ENCODE data around the gene CDH13. TPM values are rescaled to one million over a fixed set of nuclear protein-coding genes. Genes with fewer than 3 reads are reported as not detected.
A peak's percentile ranks its signal among the peaks of the same experiment; 100 is the strongest.

CDH13 gene
- total and polyA plus RNA-seq, 2 of the 8 experiments (the other 6 are each of a cell fraction or from before 2014, with no cell fraction given) = 2.3 to 2.4 TPM

DNA sequence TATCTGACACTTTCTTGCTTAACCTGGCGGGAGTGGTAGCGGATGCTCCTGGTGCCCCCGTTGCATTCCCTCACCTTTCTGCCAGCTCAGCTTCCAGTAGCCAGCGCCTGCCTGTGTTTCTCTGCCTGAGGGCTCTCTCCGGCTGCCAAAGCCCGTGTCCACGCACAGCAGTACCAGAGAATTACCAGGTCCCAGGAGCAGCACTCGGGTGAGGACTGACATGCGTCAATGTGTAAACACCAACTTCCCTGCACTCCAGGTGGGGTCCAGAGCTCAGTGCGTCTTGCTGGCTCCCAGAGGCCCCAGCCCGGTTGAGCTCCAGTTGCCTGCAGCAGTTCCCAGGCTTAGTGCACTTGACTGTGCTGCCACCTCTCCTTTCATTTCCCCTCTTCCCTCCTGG lies 54.8 kb downstream of the CDH13 start:
- DNase-seq (ENCODE audit: low read depth in 1 of 2, low spot score in 2 of 2) (no peak), FAIRE-seq (no peak)
- Histone ChIP-seq H2BK15ac (ENCODE audit: low read length) (0 out of 2 replicates have a peak overlapping the region, but pooled peaks have one; percentile 37), H3K4me2 (ENCODE audit: insufficient read depth in 1 of 2, low read depth in 2 of 2, low read length in 2 of 2) (no peak overlapping the region), H3K27me3 (replicated peaks in 1 of 4; ENCODE audit: control insufficient read depth in 3 of 4, extremely low read depth in 1 of 4, insufficient read depth in 3 of 4, low read length in 3 of 4) (no peaks in the 10 kb centered on the region), H3K4me1 (replicated peaks in 1 of 4; ENCODE audit: control insufficient read depth in 3 of 4, insufficient read depth in 4 of 4, low read length in 3 of 4) (no peaks in the 10 kb centered on the region), H3K9ac (replicated peaks in 1 of 4; ENCODE audit: extremely low read depth in 1 of 4, low read depth in 3 of 4, low read length in 3 of 4) (no peak overlapping the region), H2AK5ac (ENCODE audit: low read depth, low read length) (no peak overlapping the region), H3K23ac (ENCODE audit: insufficient read length) (no peak overlapping the region), H4K8ac (ENCODE audit: extremely low read depth, insufficient read depth, low read length) (no peak overlapping the region; the same call in 1 of the 2 replicates), H2BK120ac (replicated peaks; ENCODE audit: low read depth, low read length) (no peak overlapping the region), H4K91ac (replicated peaks; ENCODE audit: insufficient read length, low read length) (no peak overlapping the region), H3K36me3 (ENCODE audit: control insufficient read depth in 2 of 4, insufficient read depth in 4 of 4, low read length in 3 of 4) (no peaks in the 10 kb centered on the region), H2BK20ac (ENCODE audit: low read length) (no peak overlapping the region), H3K27ac (ENCODE audit: low read depth, low read length) (no peak overlapping the region), H3K4me3 (ENCODE audit: extremely low read depth in 1 of 4, insufficient read depth in 2 of 4, low read depth in 3 of 4, low read length in 4 of 4) (no peak overlapping the region), H3K79me1 (ENCODE audit: low read depth, low read length) (no peaks in the 10 kb centered on the region; the same call in 1 of the 2 replicates), H3K14ac (ENCODE audit: insufficient read length) (no peak overlapping the region), H3K79me2 (ENCODE audit: control insufficient read depth in 1 of 2, insufficient read depth in 2 of 2, low read length in 2 of 2) (no peaks in the 10 kb centered on the region), H2BK12ac (ENCODE audit: low read depth, low read length) (no peak overlapping the region), H2BK5ac (ENCODE audit: low read depth, low read length) (no peak overlapping the region), H4K5ac (ENCODE audit: insufficient read length, low read depth, low read length) (no peak overlapping the region), H3K56ac (replicated peaks; ENCODE audit: insufficient read length, low read depth, low read length) (no peak overlapping the region), H4K20me1 (replicated peaks in 1 of 2; ENCODE audit: control insufficient read depth in 1 of 2, insufficient read depth in 2 of 2, low read length in 2 of 2) (no peaks in the 10 kb centered on the region), H3K23me2 (ENCODE audit: low read depth, low read length) (no peaks in the 10 kb centered on the region), H2AFZ (ENCODE audit: low read length) (no peak overlapping the region), H3K4ac (replicated peaks; ENCODE audit: insufficient read length, low read depth, low read length) (no peak overlapping the region), H3K9me3 (ENCODE audit: insufficient read depth in 2 of 2, low read depth in 1 of 2, low read length in 1 of 2) (no peaks in the 10 kb centered on the region), H3K18ac (ENCODE audit: extremely low read depth, low read length) (no peak overlapping the region)
- 87% methylated on average over 11 of the region's 11 CpGs; no CpG with 5 or more reads in 1 of the 2 experiments for WGBS, 2 experiments (ENCODE audit: extremely low coverage in 1 of 2, insufficient coverage in 1 of 2, insufficient read length in 1 of 2, insufficient replicate concordance in 2 of 2, low coverage in 1 of 2, low lambda C conversion rate in 2 of 2, missing lambda C conversion rate in 1 of 2)
- ChIA-PET CTCF (ENCODE audit: partially characterized antibody) (interaction anchor here (0.9 kb wide), 1 partner anchor 41 kb away, joined by 3 read pairs; no protein-coding TSS in a partner anchor), POLR2A (ENCODE audit: partially characterized antibody) (no interaction called here)
- TF ChIP-seq CBX5 (IDR thresholded peaks at IDR 0.05; ENCODE audit: low read depth, low read length) (no peak), RBBP5 (IDR thresholded peaks at IDR 0.05; ENCODE audit: borderline replicate concordance, low read depth, low read length) (no peak), CREB1 (IDR thresholded peaks at IDR 0.05) (no peak), CBX8 (IDR thresholded peaks at IDR 0.05; ENCODE audit: borderline replicate concordance, low read depth, low read length) (no peak)
- TF ChIP-seq, protein P1, sequence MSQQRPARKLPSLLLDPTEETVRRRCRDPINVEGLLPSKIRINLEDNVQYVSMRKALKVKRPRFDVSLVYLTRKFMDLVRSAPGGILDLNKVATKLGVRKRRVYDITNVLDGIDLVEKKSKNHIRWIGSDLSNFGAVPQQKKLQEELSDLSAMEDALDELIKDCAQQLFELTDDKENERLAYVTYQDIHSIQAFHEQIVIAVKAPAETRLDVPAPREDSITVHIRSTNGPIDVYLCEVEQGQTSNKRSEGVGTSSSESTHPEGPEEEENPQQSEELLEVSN (IDR thresholded peaks at IDR 0.05) = no peak
- TF ChIP-seq, protein P2, sequence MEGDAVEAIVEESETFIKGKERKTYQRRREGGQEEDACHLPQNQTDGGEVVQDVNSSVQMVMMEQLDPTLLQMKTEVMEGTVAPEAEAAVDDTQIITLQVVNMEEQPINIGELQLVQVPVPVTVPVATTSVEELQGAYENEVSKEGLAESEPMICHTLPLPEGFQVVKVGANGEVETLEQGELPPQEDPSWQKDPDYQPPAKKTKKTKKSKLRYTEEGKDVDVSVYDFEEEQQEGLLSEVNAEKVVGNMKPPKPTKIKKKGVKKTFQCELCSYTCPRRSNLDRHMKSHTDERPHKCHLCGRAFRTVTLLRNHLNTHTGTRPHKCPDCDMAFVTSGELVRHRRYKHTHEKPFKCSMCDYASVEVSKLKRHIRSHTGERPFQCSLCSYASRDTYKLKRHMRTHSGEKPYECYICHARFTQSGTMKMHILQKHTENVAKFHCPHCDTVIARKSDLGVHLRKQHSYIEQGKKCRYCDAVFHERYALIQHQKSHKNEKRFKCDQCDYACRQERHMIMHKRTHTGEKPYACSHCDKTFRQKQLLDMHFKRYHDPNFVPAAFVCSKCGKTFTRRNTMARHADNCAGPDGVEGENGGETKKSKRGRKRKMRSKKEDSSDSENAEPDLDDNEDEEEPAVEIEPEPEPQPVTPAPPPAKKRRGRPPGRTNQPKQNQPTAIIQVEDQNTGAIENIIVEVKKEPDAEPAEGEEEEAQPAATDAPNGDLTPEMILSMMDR (IDR thresholded peaks at IDR 0.05; ENCODE audit: control extremely low read depth in 1 of 3, insufficient read depth in 1 of 3, low read depth in 1 of 3, low read length in 3 of 3) = no peak
